PFSK-1 (cell line): ENCODE data around the gene RIMS4.

Experiments
- POLR2AphosphoS5 ChIP-seq: IDR thresholded peaks from 2 replicates; pipeline ENCODE4 v1.6.1; 2012; ENCODE audit warnings: low read depth, mild to moderate bottlenecking, control low read depth, low read length, moderate library complexity
- REST ChIP-seq, 2 experiments: IDR thresholded peaks; 2 replicates each; pipeline versions ENCODE4 v1.6.1 to v1.8.0; 2011 to 2012; ENCODE audit warnings: low read depth in 2 of 2, low read length in 2 of 2, control low read depth in 1 of 2, inconsistent platforms in 1 of 2, mild to moderate bottlenecking in 1 of 2, moderate library complexity in 1 of 2; ENCODE audit not compliant: insufficient read depth in 1 of 2
- TAF1 ChIP-seq: IDR thresholded peaks from 2 replicates; pipeline ENCODE4 v1.6.1; 2012; ENCODE audit warnings: low read length, control low read depth, borderline replicate concordance; ENCODE audit not compliant: insufficient read depth

GRCh38 chr20:44769481-44769863, 40.9 kb downstream of the RIMS4 start:
- TF ChIP-seq REST (IDR thresholded peaks at IDR 0.05; ENCODE audit: insufficient read depth in 1 of 2, low read depth in 2 of 2, low read length in 2 of 2), result no peak
- TF ChIP-seq POLR2AphosphoS5, result no peak
- TF ChIP-seq TAF1, result no peak
